Neural progenitor cell (in vitro differentiated cells): ENCODE measurements around the gene TRIP4. TPM values are rescaled to one million over a fixed set of nuclear protein-coding genes. Genes with fewer than 3 reads are reported as not detected.
"Not testable (repeated sequence)": the region's sequence is repeated elsewhere in the genome, so short reads cannot be mapped to it uniquely, and the experiment has no call there.

Experiments
- DNase-seq: peaks from one replicate; pipeline ENCODE4 v3.0.0-alpha.2; 2016; ENCODE audit warnings: low spot score
- H2AFZ ChIP-seq: fragments of 200-600 bp; sonication (generic); replicated peaks from 2 replicates; pipeline ENCODE4 v1.6.1; 2016; ENCODE audit warnings: antibody characterized with exemption
- H3F3A ChIP-seq: fragments of 200-600 bp; sonication (generic); 2 replicates; pipeline ENCODE4 v1.6.1; 2016; ENCODE audit warnings: antibody characterized with exemption, low read depth
- H3K27ac ChIP-seq: fragments of 200-600 bp; sonication (generic); 2 replicates; pipeline ENCODE4 v1.5.1; 2016; ENCODE audit warnings: mild to moderate bottlenecking
- H3K27me3 ChIP-seq: fragments of 200-600 bp; sonication (generic); 2 replicates; pipeline ENCODE4 v1.6.1; 2016; ENCODE audit warnings: mild to moderate bottlenecking, moderate library complexity
- H3K36me3 ChIP-seq: fragments of 200-600 bp; sonication (generic); 2 replicates; pipeline ENCODE4 v1.5.1; 2016
- H3K4me1 ChIP-seq: fragments of 200-600 bp; sonication (generic); 2 replicates; pipeline ENCODE4 v1.6.1; 2016; ENCODE audit warnings: mixed run types
- H3K4me2 ChIP-seq: fragments of 200-600 bp; sonication (generic); 2 replicates; pipeline ENCODE4 v1.6.1; 2016
- H3K4me3 ChIP-seq: fragments of 200-600 bp; sonication (generic); 2 replicates; pipeline ENCODE4 v1.5.1; 2016
- H3K79me2 ChIP-seq: fragments of 200-600 bp; sonication (generic); 2 replicates; pipeline ENCODE4 v1.6.1; 2016; ENCODE audit warnings: low read depth
- H3K9ac ChIP-seq: fragments of 200-600 bp; sonication (generic); 2 replicates; pipeline ENCODE4 v1.6.1; 2016
- H3K9me3 ChIP-seq: fragments of 200-600 bp; sonication (generic); 2 replicates; pipeline ENCODE4 v1.5.1; 2016; ENCODE audit warnings: low read depth
- H4K20me1 ChIP-seq: fragments of 200-600 bp; sonication (generic); 2 replicates; pipeline ENCODE4 v1.6.1; 2016; ENCODE audit warnings: low read depth
- H3K27ac Mint-ChIP-seq: 3 replicates; pipeline ENCODE4 v1.8.0; 2021; ENCODE audit warnings: mixed read lengths
- H3K27me3 Mint-ChIP-seq: 2 replicates; pipeline ENCODE4 v1.8.0; 2022; ENCODE audit warnings: low read depth, mild to moderate bottlenecking, inconsistent platforms, moderate library complexity, mixed read lengths; ENCODE audit not compliant: insufficient read depth
- H3K36me3 Mint-ChIP-seq: 3 replicates; pipeline ENCODE4 v1.8.0; 2021; ENCODE audit warnings: mixed read lengths
- H3K4me1 Mint-ChIP-seq: 3 replicates; pipeline ENCODE4 v1.8.0; 2021; ENCODE audit warnings: mixed read lengths
- H3K4me3 Mint-ChIP-seq: 3 replicates; pipeline ENCODE4 v1.8.0; 2021; ENCODE audit warnings: mild to moderate bottlenecking, moderate library complexity, mixed read lengths
- H3K9me3 Mint-ChIP-seq: 3 replicates; pipeline ENCODE4 v1.8.0; 2020; ENCODE audit warnings: mixed read lengths
- CTCF ChIP-seq: fragments of 200-600 bp; sonication (generic); IDR thresholded peaks from 2 replicates; pipeline ENCODE4 v1.5.1; 2017; ENCODE audit warnings: antibody characterized with exemption, mild to moderate bottlenecking
- EZH2 ChIP-seq: fragments of 200-600 bp; sonication (generic); IDR thresholded peaks from 2 replicates; pipeline ENCODE4 v1.6.1; 2017; ENCODE audit warnings: antibody characterized with exemption, mild to moderate bottlenecking, moderate library complexity
- EZH2phosphoT487 ChIP-seq: fragments of 200-600 bp; sonication (generic); IDR thresholded peaks from 2 replicates; pipeline ENCODE4 v1.6.1; 2017; ENCODE audit warnings: antibody characterized with exemption
- total RNA-seq: library from RNA; depleted of rRNA; stranded (reverse); fragments of >200 nt; gene quantifications from 2 replicates; pipeline ENCODE4 v1.2.3, GENCODE V29; 2015; ENCODE audit warnings: low replicate concordance

TRIP4 gene
- total RNA-seq, 1 donor from 2014 or later: 17.3 TPM

DNA sequence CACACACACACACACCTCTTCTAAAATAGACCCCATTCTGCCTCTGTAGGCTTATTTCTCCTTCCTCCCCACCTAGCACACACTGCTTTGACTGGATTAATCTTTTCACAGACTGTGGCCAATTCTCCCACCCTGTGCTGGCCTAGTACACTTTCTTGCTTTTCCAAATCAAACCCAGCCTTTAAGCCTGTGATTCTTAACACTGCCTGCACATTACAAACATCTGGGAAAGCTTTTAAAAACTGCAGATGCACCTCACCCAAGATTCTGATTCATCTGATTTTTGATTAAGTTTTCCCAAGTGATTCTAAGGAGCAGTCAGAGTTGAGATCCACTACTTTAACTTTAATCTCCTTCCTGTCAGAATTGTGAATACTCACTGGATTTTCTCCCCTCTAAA, 44.4 kb upstream of the TRIP4 start:
- no peaks in the 10 kb centered on the region for H3K9me3 Mint-ChIP-seq
- Histone ChIP-seq H2AFZ (no peak overlapping the region), H3K79me2 (peaks cover 47% of the 10 kb centered on the region), H3K27me3 (no peaks in the 10 kb centered on the region), H4K20me1 (no peaks in the 10 kb centered on the region), H3F3A (no peaks in the 10 kb centered on the region), H3K9me3 (no peaks in the 10 kb centered on the region), H3K4me2 (no peak overlapping the region), H3K27ac (no peak overlapping the region), H3K36me3 (peaks cover 3% of the 10 kb centered on the region), H3K9ac (no peak overlapping the region), H3K4me3 (no peak overlapping the region), H3K4me1 (no peaks in the 10 kb centered on the region)
- no peak overlapping the region for H3K27ac Mint-ChIP-seq
- DNase-seq: no peak
- TF ChIP-seq EZH2 (no peak), EZH2phosphoT487 (no peak), CTCF (no peak)
- H3K36me3 Mint-ChIP-seq: peaks cover 9% of the 10 kb centered on the region
- peaks cover 5% of the 10 kb centered on the region for H3K4me1 Mint-ChIP-seq
- H3K4me3 Mint-ChIP-seq: no peak overlapping the region
- no peaks in the 10 kb centered on the region for H3K27me3 Mint-ChIP-seq

DNA sequence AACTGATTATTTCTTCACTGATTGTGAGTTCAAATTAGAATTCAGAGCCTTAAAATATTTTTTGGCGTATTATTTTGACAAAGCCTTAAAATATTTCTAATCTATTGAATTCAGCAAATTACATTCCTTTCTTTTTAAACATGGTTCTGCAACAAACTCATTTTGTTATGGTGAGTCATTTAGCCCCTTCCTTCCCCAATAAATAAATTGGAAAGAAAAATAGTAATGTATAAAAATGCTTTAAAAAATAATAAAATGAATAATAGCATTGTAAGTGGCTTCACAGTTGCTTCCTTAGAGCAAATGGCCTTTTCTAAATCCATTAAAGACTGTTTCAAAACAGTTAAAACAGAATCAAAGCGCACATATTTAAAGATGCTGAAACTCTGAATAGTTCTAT, 43.8 kb upstream of the TRIP4 start:
- H3K4me1 ChIP-seq: no peaks in the 10 kb centered on the region
- no peak overlapping the region for H3K4me3 ChIP-seq
- peaks cover 5% of the 10 kb centered on the region for H3K4me1 Mint-ChIP-seq
- no peak overlapping the region for H3K4me2 ChIP-seq
- no peak overlapping the region for H3K27ac Mint-ChIP-seq
- no peaks in the 10 kb centered on the region for H4K20me1 ChIP-seq
- no peak overlapping the region for H2AFZ ChIP-seq
- no peak overlapping the region for H3K9ac ChIP-seq
- H3K4me3 Mint-ChIP-seq: no peak overlapping the region
- peaks cover 8% of the 10 kb centered on the region for H3K36me3 Mint-ChIP-seq
- H3K9me3 ChIP-seq: no peaks in the 10 kb centered on the region
- no peak for DNase-seq
- H3K27me3 ChIP-seq: no peaks in the 10 kb centered on the region
- H3K27ac ChIP-seq: no peak overlapping the region
- no peaks in the 10 kb centered on the region for H3F3A ChIP-seq
- TF ChIP-seq CTCF: no peak
- no peak for TF ChIP-seq EZH2
- TF ChIP-seq EZH2phosphoT487: no peak
- peaks cover 3% of the 10 kb centered on the region for H3K36me3 ChIP-seq
- H3K27me3 Mint-ChIP-seq: no peaks in the 10 kb centered on the region
- H3K9me3 Mint-ChIP-seq: no peaks in the 10 kb centered on the region
- peaks cover 47% of the 10 kb centered on the region for H3K79me2 ChIP-seq

DNA sequence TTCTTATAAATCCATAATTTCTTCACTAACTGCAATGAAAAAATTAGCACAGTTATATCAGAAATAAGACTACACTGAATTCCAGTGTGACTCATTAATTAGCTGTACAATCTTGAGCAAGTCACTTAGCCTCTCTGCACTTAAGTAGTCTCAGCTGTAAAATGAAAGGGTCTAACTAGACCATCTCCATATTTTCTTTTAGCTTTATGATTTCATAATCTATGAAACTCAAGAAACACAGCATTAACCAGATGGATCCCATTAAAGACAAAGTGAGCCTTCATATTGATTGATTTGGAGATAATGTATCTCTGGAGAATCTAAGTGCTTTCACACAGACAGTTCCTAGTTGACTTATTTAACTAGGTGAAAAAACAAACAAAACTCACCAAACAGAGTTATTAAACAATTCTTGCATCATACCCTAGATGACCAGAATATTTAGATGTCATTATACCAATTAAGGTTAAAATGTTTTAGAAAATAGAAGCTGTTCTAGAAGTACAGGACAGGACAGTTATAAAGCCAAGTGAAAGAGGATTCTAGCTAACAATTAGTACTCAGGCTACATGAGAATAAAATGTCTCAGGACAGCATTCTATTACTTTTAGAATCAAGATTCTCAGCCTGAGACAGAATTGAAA, 42.9 kb upstream of the TRIP4 start:
- Histone ChIP-seq H3K4me2 (no peak overlapping the region), H3K9ac (no peak overlapping the region), H3F3A (no peaks in the 10 kb centered on the region), H3K4me3 (no peak overlapping the region), H3K4me1 (no peaks in the 10 kb centered on the region), H3K27ac (no peak overlapping the region), H3K27me3 (no peaks in the 10 kb centered on the region), H3K36me3 (peaks cover 3% of the 10 kb centered on the region), H3K9me3 (no peaks in the 10 kb centered on the region), H4K20me1 (no peaks in the 10 kb centered on the region), H2AFZ (no peak overlapping the region), H3K79me2 (peaks cover 51% of the 10 kb centered on the region)
- no peaks in the 10 kb centered on the region for H3K9me3 Mint-ChIP-seq
- H3K36me3 Mint-ChIP-seq: peaks cover 7% of the 10 kb centered on the region
- peaks cover 5% of the 10 kb centered on the region for H3K4me1 Mint-ChIP-seq
- TF ChIP-seq CTCF (no peak), EZH2phosphoT487 (no peak), EZH2 (no peak)
- H3K27ac Mint-ChIP-seq: no peak overlapping the region
- no peaks in the 10 kb centered on the region for H3K27me3 Mint-ChIP-seq
- DNase-seq: no peak
- no peak overlapping the region for H3K4me3 Mint-ChIP-seq

- not testable (repeated sequence) for H3K4me1 ChIP-seq, H2AFZ ChIP-seq, H3F3A ChIP-seq, H3K4me3 ChIP-seq, H3K36me3 Mint-ChIP-seq, H3K4me2 ChIP-seq, H3K9me3 Mint-ChIP-seq, DNase-seq, H3K27ac ChIP-seq, H3K9ac ChIP-seq, H3K4me3 Mint-ChIP-seq, H3K4me1 Mint-ChIP-seq, H3K36me3 ChIP-seq, H3K27me3 Mint-ChIP-seq, H4K20me1 ChIP-seq, H3K27ac Mint-ChIP-seq, H3K9me3 ChIP-seq, H3K27me3 ChIP-seq
- H3K79me2 ChIP-seq: peaks cover 57% of the 10 kb centered on the region
These were observed 41.4 kb upstream of the TRIP4 start for GRCh38 chr15:64346242-64346641.
